Activated T-cell treated with anti-CD3 and anti-CD28 coated beads for 4 hours (primary cell): ENCODE measurements around the gene CRELD1.

Experiments used
- DNase-seq: peaks from one replicate; pipeline ENCODE4 v3.0.0-alpha.2; 2020

CRELD1 gene

GRCh38 chr3:9906480-9906879 lies 27.2 kb upstream of the CRELD1 start:
- DNase-seq: no peak

GRCh38 chr3:9908286-9908685 lies 25.3 kb upstream of the CRELD1 start:
- no peak for DNase-seq

- no peak for DNase-seq
These were observed 24.2 kb upstream of the CRELD1 start for GRCh38 chr3:9909221-9910013.

DNA sequence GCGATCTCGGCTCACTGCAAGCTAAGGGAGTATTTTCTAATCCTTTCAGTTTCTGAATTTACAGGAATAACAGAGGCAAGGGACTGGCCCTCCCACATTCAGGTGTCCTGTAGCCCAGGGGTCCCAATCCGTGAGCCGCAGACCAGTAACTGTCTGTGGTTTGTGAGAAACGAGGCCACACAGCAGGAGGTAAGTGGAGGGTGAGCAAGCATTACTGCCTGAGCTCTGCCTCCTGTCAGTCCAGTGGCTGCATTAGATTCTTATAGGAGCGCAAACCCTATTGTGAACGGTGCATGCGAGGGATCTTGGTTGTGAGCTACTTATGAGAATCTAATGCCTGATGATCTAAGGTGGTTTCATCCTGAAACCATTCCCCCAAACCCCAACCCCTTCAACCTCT lies 21.8 kb upstream of the CRELD1 start:
- DNase-seq: no peak

- no peak for DNase-seq
These were observed 21.2 kb upstream of the CRELD1 start for GRCh38 chr3:9912294-9912935.

- no peak for DNase-seq
These were observed 20.0 kb upstream of the CRELD1 start for GRCh38 chr3:9913601-9914000.

DNA sequence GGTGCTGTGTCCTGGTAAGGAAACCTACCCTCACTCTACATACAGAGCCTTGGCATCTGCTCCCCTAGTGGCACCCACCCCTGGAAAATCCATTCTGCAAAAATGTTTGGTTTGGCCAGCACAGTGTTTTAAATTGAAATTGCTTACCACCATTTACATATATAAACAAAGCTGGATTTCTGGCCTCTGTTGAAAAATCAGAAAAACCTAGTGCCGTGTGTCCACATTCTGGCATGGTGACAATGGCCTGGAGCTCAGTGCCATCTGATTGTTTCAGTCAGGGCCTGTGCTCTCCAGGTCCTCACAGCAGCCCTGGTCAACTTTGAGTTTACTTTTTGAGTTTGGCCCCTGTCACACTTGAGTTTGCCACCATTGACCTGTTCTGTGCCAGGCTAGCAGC lies 19.6 kb upstream of the CRELD1 start:
- DNase-seq: no peak

GRCh38 chr3:9914559-9915253 lies 18.9 kb upstream of the CRELD1 start:
- DNase-seq: no peak

GRCh38 chr3:9915254-9916141 lies 18.1 kb upstream of the CRELD1 start:
- no peak for DNase-seq

GRCh38 chr3:9916346-9916733 lies 17.3 kb upstream of the CRELD1 start:
- DNase-seq: no peak

DNA sequence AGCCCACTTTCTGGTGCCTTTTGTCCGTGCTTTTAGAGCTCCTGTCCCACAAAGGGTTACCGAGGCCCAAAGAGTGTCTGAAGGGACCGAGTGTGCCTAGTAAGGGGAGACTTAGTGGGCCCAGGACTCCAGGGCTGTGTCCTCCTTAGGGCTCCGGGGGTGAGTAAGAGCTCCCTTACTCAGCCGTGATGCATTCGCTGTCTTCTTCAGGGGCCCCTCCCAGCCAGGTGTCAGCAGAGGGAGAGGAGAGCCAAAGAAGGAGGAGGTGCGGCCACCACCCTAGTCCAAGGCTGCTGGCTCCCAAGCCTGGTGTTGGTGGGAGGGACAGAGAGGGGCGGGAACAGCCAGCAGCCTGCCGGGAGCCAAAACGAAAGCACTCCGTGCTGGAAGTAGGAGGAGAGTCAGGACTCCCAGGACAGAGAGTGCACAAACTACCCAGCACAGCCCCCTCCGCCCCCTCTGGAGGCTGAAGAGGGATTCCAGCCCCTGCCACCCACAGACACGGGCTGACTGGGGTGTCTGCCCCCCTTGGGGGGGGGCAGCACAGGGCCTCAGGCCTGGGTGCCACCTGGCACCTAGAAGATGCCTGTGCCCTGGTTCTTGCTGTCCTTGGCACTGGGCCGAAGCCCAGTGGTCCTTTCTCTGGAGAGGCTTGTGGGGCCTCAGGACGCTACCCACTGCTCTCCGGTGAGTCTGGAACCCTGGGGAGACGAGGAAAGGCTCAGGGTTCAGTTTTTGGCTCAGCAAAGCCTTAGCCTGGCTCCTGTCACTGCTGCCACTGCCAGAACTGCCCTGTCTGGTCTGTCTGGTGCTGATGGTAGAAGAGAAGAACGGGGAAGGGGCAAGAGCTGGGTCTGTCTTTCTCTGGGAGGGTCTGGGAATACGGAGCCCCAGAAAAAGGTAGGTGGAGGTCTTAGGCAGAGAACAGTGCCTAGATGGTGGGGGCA lies 16.6 kb upstream of the CRELD1 start, which contains the start of gene IL17RC:
TSS of gene IL17RC (plus strand) at position 365 of the 947 bp plus-strand sequence. CDS start at position 583, 218 bp downstream.
- peak; percentile 29 for DNase-seq

DNA sequence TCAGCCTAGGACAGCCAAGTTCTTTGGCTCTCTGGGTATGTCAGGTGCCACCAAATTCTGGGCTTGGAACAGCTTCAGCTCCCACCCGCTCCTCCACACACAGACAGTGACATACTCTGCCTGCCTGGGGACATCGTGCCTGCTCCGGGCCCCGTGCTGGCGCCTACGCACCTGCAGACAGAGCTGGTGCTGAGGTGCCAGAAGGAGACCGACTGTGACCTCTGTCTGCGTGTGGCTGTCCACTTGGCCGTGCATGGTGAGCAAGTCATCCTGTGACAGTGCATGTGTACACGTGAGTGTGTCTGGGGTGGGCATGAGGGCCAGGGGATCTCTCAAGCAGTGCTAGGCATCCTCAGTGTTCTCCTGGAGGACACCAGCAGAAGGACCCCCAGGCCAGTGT lies 15.8 kb upstream of the CRELD1 start:
- no peak for DNase-seq

DNA sequence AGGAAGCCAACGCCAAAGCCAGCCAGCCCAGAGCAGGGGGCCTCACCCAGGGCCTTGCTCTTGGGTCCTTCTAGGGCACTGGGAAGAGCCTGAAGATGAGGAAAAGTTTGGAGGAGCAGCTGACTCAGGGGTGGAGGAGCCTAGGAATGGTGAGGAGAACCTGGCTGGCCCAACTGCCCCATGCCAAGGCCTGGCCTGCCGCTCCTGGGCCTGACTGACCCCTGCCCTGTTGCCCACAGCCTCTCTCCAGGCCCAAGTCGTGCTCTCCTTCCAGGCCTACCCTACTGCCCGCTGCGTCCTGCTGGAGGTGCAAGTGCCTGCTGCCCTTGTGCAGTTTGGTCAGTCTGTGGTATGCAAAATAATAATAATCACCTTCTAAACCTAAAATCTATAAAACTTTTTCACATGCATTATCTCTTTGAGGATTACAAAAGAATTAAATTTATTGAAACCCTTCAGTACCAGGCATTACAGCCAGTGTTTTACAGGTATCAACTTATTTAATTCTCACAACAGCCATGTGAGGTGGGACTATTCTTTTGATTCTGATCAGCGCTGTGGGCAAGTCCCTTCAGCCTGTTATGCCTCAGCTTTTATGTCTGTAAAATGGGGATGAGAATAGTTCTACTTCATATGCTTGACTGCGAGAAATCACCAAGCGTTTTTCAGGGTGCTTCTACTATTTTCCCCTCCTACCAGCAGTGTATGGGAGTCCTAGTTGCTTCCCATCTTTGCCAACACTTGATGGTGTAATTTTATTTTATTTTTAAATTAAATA lies 15.2 kb upstream of the CRELD1 start:
- DNase-seq: no peak

GRCh38 chr3:9928158-9928557 lies 5.5 kb upstream of the CRELD1 start:
- no peak for DNase-seq

DNA sequence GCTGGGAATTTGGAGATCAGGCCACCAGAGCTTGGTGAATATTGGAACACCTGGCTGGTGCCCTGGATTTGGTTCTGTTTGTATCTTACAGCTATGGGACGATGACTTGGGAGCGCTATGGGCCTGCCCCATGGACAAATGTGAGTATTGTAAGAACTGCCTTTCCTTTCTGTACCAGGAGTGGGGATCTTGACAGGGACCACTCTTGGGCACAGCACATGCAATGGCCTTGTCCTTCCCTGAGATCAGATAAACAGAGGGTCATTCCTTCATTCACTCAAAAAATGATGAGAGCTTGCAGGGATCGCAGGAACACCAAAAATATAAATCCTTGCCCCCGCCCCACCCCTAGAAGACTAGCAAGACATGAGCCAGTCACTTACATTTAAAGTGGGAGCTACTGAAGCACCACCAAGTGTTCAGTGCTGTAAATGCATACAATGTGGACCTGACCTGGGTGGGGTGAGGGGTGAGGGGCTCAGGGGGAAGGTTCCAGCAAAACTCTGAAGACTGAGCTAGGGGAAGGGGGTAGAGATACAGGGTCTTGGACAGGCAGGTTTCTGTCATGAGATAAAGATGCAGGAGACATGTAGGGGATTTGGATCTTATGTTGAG lies 2.7 kb upstream of the CRELD1 start:
- DNase-seq: no peak

DNA sequence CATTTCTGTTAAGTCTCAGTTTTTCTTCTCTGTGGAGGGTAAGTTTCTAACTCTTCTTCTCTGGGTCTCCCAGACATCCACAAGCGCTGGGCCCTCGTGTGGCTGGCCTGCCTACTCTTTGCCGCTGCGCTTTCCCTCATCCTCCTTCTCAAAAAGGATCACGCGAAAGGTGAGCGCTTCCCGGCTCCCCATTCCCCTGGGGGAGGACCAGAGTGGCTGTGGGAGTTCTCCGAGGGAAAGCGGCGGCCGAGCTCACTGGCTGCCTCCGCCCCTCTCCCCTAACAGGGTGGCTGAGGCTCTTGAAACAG lies 1.1 kb upstream of the CRELD1 start:
- DNase-seq: no peak

DNA sequence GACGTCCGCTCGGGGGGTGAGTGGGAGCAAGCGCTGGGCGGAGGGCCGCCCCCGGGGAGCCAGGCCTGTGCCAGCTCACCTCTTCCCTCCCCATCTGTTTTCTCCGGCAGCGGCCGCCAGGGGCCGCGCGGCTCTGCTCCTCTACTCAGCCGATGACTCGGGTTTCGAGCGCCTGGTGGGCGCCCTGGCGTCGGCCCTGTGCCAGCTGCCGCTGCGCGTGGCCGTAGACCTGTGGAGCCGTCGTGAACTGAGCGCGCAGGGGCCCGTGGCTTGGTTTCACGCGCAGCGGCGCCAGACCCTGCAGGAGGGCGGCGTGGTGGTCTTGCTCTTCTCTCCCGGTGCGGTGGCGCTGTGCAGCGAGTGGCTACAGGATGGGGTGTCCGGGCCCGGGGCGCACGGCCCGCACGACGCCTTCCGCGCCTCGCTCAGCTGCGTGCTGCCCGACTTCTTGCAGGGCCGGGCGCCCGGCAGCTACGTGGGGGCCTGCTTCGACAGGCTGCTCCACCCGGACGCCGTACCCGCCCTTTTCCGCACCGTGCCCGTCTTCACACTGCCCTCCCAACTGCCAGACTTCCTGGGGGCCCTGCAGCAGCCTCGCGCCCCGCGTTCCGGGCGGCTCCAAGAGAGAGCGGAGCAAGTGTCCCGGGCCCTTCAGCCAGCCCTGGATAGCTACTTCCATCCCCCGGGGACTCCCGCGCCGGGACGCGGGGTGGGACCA lies 632 bp upstream of the CRELD1 start:
- peak; percentile 81 for DNase-seq

DNA sequence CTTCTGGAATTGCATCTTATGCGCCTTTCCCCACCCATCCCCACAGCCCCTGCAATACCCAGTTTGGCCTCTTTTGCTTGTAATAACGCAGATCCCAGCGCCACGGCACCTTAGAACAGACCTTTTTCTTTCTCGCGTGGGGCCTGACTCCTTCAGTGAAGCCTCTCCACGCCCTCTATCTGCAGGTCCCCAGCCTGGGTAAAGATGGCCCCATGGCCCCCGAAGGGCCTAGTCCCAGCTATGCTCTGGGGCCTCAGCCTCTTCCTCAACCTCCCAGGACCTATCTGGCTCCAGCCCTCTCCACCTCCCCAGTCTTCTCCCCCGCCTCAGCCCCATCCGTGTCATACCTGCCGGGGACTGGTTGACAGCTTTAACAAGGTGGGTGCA lies 594 bp downstream of the CRELD1 start:
- DNase-seq: no peak

DNA sequence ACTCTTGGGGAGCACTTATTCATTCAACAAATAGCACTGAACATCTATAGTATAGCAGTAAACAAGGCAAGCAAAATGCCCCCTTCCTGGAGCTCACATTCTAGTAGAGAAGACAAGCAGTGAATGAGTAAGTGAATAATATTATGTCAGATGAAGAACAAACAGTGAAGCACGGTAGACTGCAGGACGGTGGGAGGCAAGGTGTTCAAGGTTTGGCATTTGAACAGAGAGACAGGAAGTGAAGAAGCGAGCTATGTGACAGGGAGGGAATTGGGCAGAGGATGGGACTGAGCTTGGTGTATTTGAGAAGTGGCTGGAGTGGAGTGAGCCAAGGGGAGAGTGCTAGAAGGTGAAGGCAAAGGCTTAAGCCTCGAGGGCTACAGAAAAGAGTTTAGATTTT lies 1.4 kb downstream of the CRELD1 start:
- DNase-seq: no peak

- DNase-seq: no peak
These were observed 2.4 kb downstream of the CRELD1 start for GRCh38 chr3:9935966-9936510.
